Erythroblast (primary cell): ENCODE results near the gene RILPL1.

Experiments used
- GATA1 ChIP-seq: IDR thresholded peaks from 2 replicates; pipeline ENCODE4 v1.6.1; 2011; ENCODE audit warnings: low read depth, mild to moderate bottlenecking, control low read depth, low read length, moderate library complexity
- POLR2A ChIP-seq: IDR thresholded peaks from 2 replicates; pipeline ENCODE4 v1.6.1; 2011; ENCODE audit warnings: mild to moderate bottlenecking, low read length

GRCh38 chr12:123550700-123551099 lies 17.2 kb upstream of the RILPL1 start:
- TF ChIP-seq POLR2A, result no peak
- no peak for TF ChIP-seq GATA1
